GM18873 (cell line): ENCODE measurements around the gene YTHDF1.
"Not testable (repeated sequence)": the region's sequence is repeated elsewhere in the genome, so short reads cannot be mapped to it uniquely, and the experiment has no call there.

Experiments
- ATAC-seq: cut with Tn5 transposase; IDR thresholded peaks from one replicate; pipeline ENCODE4 v1.9.1; 2021; ENCODE audit warnings: mild to moderate bottlenecking, moderate library complexity, moderate number of reproducible peaks; ENCODE audit not compliant: unreplicated experiment, low FRiP score

YTHDF1 gene

DNA sequence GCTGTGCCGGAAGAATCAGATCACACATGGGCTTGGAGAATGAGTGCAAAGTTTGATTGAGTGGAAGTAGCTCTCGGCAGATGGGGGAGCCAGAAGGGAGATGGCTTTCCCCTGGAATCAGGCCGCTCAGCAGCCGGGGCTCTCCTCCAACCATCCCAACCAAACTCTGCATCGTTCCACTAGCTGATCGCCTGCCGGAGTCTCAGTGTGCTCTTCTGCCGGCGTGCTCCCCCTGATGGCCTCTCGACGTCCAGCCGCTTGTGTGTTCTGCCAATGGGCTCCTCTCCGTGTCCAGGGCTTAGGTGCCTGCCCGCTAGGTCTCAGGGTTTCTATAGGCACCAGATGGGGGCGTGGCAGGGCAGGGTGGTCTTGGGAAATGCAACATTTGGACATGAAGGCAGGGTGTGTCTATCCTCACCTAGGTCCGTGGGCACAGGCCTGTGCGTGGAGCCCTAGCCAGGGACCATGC, 14.9 kb upstream of the YTHDF1 start:
- ATAC-seq = no peak

DNA sequence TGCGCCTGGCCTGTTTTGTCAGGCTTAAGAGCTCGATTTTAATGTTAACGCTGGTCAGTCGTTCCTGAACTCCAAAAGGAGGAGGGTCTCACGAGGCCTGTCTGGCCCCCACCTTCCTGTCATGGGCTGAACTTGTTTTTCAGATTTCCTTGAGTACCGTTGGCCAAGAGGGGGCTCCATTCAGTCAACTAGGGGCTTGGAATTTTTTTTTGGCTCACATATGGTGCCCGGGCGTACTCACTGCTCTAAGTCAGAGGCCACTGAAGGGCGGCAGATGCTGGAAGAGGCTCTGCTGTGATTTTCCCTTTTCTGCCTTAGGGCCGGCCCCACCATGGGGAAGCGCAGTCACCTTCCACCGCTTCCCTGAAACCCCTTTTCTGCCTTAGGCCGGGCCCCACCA, 12.9 kb upstream of the YTHDF1 start:
- no peak for ATAC-seq

DNA sequence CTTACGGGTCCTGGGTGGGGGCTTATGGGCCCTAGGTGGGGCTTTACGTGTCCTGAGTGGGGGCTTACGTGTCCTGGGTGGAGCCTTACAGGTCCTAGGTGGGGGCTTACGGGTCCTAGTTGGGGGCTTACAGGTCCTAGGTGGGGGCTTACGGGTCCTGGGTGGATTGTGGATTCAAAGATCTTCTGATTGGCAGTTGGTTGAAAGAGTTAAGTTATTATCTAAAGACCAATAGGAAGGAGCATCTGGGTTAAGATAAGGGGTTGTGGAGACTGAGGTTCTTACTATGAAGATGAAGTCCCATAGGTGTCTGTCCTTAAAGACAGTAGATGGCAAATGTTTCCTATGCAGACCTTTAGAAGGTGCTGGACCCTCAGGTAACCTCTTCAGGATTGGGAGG, 11.3 kb upstream of the YTHDF1 start:
- no peak for ATAC-seq

DNA sequence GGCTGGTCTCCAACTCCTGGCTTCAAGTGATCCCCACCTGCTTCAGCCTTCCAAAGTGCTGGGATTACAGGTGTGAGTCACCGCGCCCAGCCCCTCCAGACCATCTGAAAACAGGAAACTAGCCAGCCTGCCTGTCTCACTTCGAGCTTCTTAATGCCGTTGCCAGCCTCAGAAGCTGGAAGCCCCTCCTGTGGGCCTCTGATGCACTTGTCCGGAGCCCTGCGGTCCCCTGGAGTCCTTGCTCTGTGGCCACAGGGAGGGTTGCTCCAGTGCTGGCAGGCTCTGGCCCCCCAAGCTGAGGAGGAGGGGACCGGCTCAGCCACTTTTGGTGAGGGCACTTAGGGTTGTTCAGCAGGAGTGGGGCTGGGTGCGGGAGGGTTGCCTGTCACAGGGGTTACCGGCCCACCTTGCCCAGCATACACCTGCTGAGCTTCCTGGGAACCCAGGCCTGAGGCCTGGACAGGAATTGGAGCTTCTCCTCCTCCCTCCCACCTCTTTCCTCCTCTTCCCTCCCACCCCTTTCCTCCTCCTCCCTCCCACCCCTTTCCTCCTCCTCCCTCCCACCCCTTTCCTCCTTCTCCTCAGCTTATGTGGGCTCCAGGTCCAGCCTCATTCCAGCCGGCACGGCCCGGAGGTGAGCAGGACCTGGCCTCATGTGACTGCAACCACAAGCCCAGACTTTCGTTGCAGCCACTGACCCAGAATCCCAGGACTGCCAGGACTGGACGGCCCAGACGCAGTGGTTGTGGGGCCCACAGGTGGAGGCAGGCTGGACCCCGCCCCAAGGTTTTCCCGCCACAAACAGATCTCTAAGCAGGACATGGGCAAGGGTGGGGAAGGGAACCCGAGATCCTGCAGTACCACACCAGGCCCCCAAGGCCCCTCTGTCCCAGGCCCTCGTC, 10.4 kb upstream of the YTHDF1 start:
- ATAC-seq = no peak

DNA sequence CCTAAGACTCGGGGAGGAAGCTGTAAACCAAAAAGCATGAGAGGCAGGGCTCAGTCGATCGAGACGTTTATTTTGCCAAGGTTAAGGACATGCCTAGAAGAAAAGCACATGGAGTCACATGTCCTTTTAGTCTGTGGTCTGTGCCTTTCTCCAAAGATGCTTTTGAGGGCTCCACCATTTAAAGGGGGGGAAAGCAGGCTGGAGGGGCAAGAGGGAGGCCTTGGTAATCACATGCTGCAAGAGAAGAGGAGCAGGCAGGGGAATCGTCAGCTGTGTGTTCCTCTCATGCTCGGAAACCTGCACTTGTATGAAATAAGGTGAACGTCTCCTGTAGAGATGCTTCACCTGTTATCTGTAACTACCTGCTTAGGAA, 9.1 kb upstream of the YTHDF1 start:
- no peak for ATAC-seq

DNA sequence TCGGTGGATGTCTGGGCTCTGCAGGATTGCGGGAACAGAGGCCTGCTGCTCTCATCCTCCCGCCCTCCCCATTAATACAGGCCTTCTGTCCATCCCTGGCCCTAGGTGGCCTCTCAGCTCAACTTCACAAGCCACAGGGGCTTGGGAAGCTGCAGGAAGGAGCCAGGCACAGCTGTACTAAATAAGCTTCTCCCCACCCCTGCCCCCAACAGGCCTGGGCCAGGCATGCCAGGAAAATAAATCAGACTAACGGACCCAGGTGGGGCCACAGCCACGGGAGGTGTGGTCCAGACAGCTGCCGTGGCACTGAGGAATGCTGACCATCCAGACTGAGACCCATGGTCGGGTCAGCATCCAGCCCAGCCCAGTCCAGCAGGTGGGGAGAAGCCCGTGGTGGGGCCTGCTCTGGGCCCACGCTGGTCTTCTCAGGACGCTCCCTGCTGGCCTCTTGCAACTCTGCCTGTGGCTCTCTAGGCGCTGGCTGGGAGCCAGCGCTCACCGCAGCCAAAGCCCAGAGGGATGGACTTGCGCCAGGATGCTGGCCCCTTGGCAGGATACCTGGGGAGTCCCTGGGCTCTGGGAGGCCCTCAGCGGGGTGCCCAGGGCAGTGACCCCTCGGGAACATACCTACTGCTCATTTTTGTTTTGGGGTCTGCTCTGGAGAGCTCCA, 8.6 kb upstream of the YTHDF1 start:
- no peak for ATAC-seq

DNA sequence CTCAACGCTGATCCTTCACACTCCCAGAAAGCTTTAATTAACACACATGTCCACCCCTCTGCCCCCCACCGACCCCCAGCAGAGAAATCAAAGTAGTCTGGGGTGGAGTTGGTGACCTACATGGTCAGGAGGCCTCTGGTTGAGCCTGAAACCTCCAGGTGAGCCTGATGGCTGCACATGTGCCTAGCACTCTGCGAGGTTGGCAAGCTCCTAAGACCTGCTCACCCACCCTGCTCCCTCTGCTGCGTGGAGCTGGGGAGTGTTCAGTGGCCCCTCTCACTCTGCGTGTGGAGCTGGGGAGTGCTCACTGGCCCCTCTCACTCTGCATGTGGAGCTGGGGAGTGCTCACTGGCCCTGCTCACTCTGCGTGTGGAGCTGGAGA, 7.9 kb upstream of the YTHDF1 start:
- ATAC-seq = no peak

DNA sequence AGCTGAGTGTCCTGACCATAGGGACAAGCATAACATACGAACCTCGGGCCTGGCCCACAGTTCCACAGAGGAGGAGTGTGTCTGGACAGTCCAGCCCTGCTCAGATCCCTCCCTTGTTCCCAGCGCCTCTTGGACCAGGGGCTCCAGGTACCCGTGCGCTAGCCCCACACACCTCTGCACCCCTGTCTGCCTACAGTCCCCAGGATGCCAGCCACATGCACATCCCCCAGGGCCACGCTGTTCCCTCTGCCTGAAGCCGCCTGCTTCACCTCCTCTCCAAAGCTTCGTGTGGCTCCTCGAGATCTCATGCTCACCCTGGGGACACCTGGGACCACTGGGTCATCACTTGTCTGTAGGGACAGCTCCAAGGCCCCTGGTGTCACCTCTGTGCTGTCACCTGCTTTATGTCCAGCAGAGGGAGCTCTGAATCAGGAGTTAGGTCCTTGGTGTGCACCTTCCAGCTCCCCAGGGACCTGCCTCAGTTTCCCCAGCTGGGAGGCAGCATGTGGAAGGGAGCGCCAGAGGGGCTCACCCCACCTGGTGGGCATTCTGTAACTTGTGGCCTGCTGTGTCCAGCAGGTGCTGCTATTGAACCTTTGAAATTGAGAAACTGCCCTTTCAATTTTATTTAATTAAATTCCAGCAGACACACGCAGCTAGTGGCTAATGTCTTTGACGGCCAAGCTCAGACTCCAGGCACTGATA, 7.3 kb upstream of the YTHDF1 start:
- ATAC-seq = no peak

DNA sequence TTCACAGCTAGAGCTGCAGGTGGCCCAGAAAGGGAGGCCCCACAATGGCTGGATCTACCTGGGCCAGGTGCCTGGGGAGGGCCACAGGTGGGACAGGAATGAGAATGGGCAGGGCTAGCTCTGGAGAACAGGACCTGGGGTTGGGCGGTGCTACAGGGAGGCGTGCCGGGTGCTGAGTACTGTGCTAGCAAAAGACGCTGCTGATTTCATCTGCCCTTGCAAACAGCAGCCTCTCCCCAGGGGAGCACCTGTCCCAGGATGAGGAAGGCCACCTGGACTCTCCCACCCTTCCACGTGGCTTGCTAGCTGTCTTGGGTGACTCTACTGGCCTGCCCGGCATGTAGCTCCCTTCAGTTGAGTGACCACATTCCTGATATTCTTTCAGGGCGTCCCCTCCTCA, 6.6 kb upstream of the YTHDF1 start:
- no peak for ATAC-seq

DNA sequence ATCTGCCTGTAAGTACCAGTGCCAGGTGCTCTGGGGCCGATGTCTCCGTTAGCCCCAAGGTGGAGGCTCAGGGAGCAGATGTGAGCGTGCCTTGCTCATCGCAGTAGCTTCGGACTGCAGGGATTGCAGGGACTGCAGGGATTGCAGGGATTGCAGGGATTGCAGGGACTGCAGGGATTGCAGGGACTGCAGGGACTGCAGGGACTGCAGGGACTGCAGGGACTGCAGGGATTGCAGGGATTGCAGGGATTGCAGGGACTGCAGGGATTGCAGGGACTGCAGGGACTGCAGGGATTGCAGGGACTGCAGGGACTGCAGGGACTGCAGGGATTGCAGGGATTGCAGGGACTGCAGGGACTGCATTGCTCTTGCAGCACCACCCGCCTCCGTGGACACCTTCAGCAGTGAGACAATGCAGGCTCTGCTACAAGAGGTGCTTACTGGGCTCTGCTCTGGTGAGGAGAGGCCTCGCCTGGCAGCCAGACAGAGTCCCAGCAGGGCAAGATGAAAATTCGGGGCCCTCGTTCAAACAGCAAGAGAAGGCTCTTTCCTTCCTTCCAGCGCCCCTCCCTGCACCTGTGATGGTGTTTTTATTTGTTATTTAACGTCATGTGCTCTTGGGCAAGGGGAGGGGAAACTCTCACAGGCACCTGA, 5.6 kb upstream of the YTHDF1 start:
- ATAC-seq = not testable (repeated sequence)

DNA sequence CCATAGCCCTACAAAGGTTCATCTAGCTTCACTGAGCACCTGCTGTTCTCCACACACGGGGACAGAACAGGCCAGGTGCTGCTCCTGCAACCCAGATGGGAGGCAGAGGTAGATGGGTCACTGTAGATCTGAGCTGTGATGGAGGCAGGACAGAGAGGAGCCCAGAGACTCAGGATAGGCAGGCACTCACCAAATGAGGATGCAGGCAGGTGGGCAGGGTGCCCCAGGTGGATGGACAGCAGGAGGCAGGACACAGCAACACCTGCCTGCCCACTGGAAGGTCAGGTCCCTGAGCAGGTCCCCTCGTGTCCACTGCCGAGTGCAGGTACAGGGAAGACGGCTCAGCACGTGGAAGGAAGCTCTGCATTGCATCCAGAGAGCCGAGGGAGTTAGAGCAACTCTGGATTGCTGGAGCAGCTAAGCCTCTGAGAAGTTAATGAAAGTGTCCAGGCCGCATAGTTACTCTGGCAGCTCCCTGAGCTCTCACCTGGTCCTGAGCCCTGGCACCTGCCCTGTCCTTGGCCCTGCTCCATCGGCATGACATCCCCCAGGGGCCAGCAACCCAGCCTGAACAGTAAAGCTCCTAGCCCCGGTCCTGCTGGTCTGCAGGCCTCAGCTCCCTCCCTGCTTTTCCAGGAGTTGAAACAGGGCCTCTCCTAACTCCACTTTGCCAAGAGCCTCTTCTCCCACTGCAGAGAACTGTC, 4.9 kb upstream of the YTHDF1 start:
- no peak for ATAC-seq

DNA sequence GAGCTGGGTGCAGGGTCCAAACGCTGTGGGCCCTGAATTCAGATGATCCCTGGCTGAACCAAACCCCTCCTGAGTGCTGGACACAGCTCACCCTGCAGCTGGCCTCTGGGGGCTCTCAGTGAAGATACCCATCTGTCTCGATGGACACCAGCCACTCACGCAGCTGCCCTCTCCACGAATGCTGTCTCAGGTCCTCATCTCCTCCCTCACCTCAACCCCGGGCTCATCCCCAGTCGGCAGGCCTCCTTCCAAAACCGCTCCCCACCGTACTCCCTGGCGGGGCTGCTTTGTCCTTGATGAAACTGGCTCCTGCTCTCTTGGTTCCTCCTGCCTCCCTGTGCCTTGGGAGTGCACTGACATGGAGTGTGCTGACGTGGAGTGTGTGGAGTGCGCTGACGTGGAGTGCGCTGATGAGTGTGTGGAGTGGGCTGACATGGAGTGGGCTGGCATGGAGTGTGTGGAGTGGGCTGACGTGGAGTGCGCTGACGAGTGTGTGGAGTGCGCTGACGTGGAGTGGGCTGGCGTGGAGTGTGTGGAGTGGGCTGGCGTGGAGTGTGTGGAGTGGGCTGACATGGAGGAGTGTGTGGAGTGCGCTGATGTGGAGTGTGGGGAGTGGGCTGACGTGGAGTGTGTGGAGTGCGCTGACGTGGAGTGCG, 4.1 kb upstream of the YTHDF1 start:
- no peak for ATAC-seq

DNA sequence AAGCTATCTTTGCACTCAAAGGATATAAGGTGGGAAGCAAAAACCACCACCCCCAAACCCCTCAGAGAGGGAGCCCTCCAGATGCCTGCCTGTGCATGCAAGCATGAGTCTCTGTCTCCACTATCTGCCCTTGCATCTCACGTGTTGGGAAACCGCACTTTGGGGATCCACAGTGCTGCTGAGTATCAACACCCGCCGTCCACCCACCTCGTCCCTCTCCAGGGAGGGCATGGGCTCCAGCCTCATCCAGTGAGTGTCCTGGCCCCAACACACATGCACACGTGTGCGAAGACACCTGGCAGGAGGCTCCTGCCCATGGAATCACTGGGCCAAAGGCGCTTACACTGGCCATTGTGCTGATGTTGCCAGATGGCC, 3.5 kb upstream of the YTHDF1 start:
- no peak for ATAC-seq

DNA sequence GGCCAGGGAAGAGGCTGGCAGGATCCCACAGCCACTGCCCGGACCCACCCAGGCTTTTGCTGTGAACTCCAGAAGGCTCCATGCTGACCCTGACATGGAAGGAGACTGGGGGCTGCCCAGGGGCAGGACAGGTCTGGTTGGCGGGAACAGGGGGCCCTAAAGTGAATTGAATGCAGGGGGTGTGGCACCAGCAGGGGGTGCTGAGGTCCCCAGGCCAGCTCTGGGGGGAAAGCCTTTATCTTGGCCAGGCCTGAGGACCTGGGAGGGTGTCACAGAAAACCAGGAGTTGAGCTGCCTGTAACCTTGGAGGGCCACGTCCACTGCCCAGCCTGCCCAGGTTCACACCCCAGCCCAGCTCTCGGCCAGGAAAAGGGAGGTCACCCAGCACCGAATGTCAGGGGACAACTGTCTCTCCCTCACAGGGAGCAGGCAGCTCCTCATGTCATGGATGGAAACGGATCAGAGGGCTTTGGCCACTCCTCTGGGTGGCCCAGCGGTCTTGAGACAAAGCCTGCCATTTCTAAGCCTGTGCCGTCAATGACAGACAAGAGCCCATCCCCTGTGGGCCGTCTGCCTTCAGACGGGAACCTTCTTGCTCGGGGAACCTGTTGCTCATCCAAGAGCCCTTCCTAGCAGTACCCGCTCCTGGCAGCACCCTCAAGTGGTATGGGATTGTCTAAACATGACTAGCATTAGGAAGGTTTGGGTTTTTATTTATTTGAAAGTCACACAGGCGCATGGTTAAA, 2.9 kb upstream of the YTHDF1 start:
- no peak for ATAC-seq

DNA sequence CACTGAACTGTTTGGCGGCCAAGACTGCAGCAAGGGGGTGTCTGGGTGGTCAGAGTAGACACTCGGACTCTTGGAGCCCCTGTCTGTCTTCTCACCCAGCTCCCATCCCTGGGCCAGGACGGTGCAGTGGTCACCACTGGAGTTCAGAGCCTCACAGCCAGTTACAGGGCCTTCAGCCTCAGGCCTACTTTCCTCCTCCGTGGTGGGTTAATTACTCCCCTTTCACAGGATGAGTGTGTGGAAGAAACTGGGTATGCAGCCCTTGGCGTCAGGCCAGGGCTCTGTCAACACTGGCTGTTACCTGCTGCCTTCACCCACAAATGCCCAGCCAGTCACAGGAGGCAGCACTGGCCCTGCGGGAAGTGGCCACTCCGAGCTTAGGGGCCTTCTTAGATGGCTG, 1.8 kb upstream of the YTHDF1 start:
- no peak for ATAC-seq

DNA sequence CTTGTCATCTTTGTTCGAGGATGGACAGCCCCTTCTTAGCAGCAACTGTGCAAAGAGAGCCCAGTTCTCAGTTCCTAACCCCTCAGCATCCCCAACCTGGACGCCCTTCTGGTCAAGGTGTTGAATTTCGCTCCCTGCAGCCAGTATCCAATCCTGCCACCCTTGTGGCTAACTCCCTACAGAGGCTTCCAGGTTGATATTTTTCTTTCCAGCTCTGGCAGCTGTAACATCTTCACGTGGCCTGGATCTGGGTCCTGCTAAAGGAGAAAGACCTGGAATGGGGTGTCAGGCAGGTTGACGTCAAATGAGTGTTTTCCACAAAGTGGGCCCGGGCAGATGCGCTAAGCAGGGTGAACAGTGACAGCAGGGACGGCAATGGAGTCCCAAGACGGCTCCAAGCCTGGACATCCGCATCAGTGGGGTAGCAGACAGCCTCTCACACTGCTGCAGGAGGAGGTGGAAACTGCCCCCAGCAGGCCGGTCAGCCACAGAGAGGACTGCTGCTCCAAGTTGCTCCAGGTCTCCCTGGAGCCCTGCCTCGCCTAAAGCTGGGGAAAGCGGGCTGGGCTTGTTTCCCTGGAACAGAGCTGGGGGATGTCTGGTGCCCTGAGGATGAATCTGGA, 1.0 kb upstream of the YTHDF1 start:
- no peak for ATAC-seq

DNA sequence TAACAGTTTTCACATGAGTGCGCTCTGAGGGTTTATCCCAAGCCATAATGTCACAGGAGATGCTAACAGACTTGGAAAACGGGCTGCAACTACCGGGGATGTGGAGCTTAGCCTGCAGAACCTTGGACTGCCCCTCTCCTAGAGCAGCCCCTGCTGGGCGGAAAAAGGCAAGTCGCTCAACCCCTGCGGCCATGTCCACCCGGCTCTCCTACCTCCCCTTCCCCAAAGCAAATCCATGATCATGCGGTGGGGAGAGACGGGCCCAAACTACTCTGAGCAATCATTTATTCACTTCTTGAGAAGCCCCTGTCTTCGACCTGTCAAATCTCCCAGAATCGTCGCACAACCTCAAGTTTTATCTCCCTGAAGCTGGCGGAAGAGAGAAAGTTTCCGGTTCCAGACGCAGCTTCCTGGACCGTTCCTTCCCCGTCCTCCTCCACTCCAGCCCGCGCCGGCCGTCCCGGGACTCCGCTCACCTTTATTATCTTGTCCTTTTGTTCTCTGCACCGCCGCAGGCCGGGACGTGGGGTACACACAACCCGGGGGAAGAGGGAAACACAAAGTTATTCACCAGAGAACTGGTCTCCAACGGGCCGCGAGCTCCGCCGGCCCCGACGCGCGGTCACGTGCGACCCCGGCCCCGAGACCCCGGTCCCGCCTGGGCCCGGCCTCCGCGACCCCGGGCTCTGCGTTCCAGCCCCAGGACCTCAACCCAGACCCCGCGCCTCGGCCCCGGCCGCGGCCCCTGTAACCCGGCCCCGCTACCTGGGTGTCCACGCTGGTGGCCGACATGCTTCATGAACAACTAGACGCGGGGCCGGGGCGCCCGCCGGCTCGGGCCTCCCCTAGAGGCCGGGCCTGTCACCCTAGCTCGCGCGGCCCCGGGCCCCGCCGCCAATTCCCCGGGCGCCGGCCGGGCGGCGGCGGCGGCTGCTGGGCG, 560 bp downstream of the YTHDF1 start:
- ATAC-seq = peak; percentile 7

DNA sequence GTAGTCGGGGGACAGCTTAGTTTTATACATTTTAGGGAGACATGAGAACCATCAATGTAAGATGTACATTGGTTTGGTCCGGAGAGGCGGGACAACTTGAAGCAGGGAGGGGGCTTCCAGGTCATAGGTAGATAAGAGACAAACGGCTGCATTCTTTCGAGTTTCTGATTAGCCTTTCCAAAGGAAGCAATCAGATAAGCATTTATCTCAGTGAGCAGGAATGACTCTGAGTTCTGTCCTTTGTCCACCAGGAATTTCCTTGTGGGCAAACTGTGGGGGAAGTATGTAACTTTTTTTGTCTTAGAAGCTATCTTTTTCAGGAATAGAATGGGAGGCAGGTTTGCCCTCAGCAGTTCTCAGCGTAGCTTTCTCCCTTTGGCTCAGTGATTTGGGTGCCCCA, 1.4 kb downstream of the YTHDF1 start:
- no peak for ATAC-seq
